Endodermal cell (in vitro differentiated cells): ENCODE results near the gene FFAR4. TPM values are rescaled to one million over a fixed set of nuclear protein-coding genes. Genes with fewer than 3 reads are reported as not detected.

Experiments
- DNase-seq: peaks from one replicate; pipeline ENCODE4 v3.0.0-alpha.2; 2017
- H3K27ac ChIP-seq: 2 replicates; pipeline ENCODE4 v1.5.1; 2013; ENCODE audit warnings: mild to moderate bottlenecking, low read depth, low read length, moderate library complexity
- H3K27me3 ChIP-seq: 2 replicates; pipeline ENCODE4 v1.6.1; 2013; ENCODE audit warnings: mild to moderate bottlenecking, low read length, moderate library complexity; ENCODE audit not compliant: insufficient read depth, control insufficient read depth, poor library complexity, severe bottlenecking
- H3K36me3 ChIP-seq: 2 replicates; pipeline ENCODE4 v1.7.0; 2013; ENCODE audit warnings: mild to moderate bottlenecking, low read length, moderate library complexity; ENCODE audit not compliant: control insufficient read depth, insufficient read depth
- H3K4me1 ChIP-seq: one replicate; pipeline ENCODE4 v1.7.0; 2013; ENCODE audit warnings: low read length; ENCODE audit not compliant: control insufficient read depth, insufficient read depth
- H3K4me3 ChIP-seq: 2 replicates; pipeline ENCODE4 v1.5.1; 2013; ENCODE audit warnings: mild to moderate bottlenecking, low read length, moderate library complexity
- H3K9ac ChIP-seq: 2 replicates; pipeline ENCODE4 v1.6.1; 2013; ENCODE audit warnings: mild to moderate bottlenecking, low read length, moderate library complexity; ENCODE audit not compliant: poor library complexity, severe bottlenecking; ENCODE audit errors: extremely low read depth
- H3K9me3 ChIP-seq: 2 replicates; pipeline ENCODE4 v1.6.1; 2013; ENCODE audit warnings: mild to moderate bottlenecking, low read length, moderate library complexity; ENCODE audit not compliant: control insufficient read depth
- H3K27ac Mint-ChIP-seq: 2 replicates; pipeline ENCODE4 v1.8.0; 2020; ENCODE audit warnings: mixed read lengths
- H3K27me3 Mint-ChIP-seq: 2 replicates; pipeline ENCODE4 v1.8.0; 2021; ENCODE audit warnings: mild to moderate bottlenecking, mixed read lengths; ENCODE audit not compliant: insufficient read depth
- H3K36me3 Mint-ChIP-seq: 2 replicates; pipeline ENCODE4 v1.8.0; 2020; ENCODE audit warnings: low read depth, mixed read lengths
- H3K4me1 Mint-ChIP-seq: 2 replicates; pipeline ENCODE4 v1.8.0; 2020; ENCODE audit warnings: mixed read lengths
- H3K4me3 Mint-ChIP-seq: 2 replicates; pipeline ENCODE4 v1.8.0; 2020; ENCODE audit warnings: mild to moderate bottlenecking, moderate library complexity, mixed read lengths
- H3K9me3 Mint-ChIP-seq: 2 replicates; pipeline ENCODE4 v1.8.0; 2020; ENCODE audit warnings: mild to moderate bottlenecking, mixed read lengths
- CTCF ChIP-seq: fragments of 200-600 bp; sonication (generic); conservative IDR thresholded peaks from 2 replicates; pipeline ENCODE4 v1.5.0; 2021; ENCODE audit warnings: antibody characterized with exemption, mild to moderate bottlenecking
- WGBS, 2 experiments: methylation state at CpG; one replicate each; pipeline versions ENCODE4 v1.1.5 to v1.1.7; 2013; ENCODE audit warnings: missing lambda C conversion rate in 2 of 2, mixed read lengths in 1 of 2; ENCODE audit not compliant: insufficient coverage in 1 of 2, insufficient read length in 1 of 2; 5-methylcytosine and 5-hydroxymethylcytosine counted together
- total RNA-seq, 2 donors: library from RNA; stranded (reverse); fragmentation: NEBNext Ultra II Directional in 1 of 2; extraction: Animal tissue kit (Norgen Biotek cat#: 25700) in 1 of 2; gene quantifications; 2 replicates in 1 of 2; 3 replicates in 1 of 2; pipeline ENCODE4 v1.2.1, GENCODE V29; 2021

FFAR4 gene
- total RNA-seq, 2 donors from 2014 or later: not detected

- no peak overlapping the region for H3K27ac Mint-ChIP-seq
- DNase-seq: no peak
- peaks cover 72% of the 10 kb centered on the region for H3K27me3 Mint-ChIP-seq
- no peaks in the 10 kb centered on the region for H3K9me3 Mint-ChIP-seq
- H3K4me3 Mint-ChIP-seq: no peak overlapping the region
- WGBS, 2 experiments: 38% methylated on average over 3 of the region's 3 CpGs; no CpG with 5 or more reads in 1 of the 2 experiments
- Histone ChIP-seq H3K27ac (no peak overlapping the region), H3K4me3 (no peak overlapping the region), H3K9ac (no peak overlapping the region), H3K9me3 (no peaks in the 10 kb centered on the region), H3K36me3 (no peaks in the 10 kb centered on the region), H3K4me1 (no peaks in the 10 kb centered on the region), H3K27me3 (peaks cover 52% of the 10 kb centered on the region)
- H3K4me1 Mint-ChIP-seq: peaks cover 21% of the 10 kb centered on the region
- no peaks in the 10 kb centered on the region for H3K36me3 Mint-ChIP-seq
- no peak for TF ChIP-seq CTCF
Measured at GRCh38 chr10:93570383-93570782, 3.9 kb downstream of the FFAR4 start.

GRCh38 chr10:93572606-93573005, 6.1 kb downstream of the FFAR4 start:
- no peak for TF ChIP-seq CTCF
- 83 to 88% methylated on average over 1 to 2 of the region's 2 CpGs for WGBS, 2 experiments
- Histone ChIP-seq H3K27ac (no peak overlapping the region), H3K27me3 (peaks cover 30% of the 10 kb centered on the region), H3K36me3 (no peaks in the 10 kb centered on the region), H3K4me3 (no peak overlapping the region), H3K9me3 (no peaks in the 10 kb centered on the region), H3K4me1 (no peaks in the 10 kb centered on the region), H3K9ac (no peak overlapping the region)
- Mint-ChIP-seq H3K9me3 (no peaks in the 10 kb centered on the region), H3K36me3 (no peaks in the 10 kb centered on the region), H3K27ac (no peak overlapping the region), H3K4me3 (no peak overlapping the region), H3K4me1 (peaks cover 21% of the 10 kb centered on the region), H3K27me3 (peaks cover 50% of the 10 kb centered on the region)
- DNase-seq: no peak

GRCh38 chr10:93573051-93573909, 6.8 kb downstream of the FFAR4 start:
- Mint-ChIP-seq H3K36me3 (no peaks in the 10 kb centered on the region), H3K27me3 (peaks cover 43% of the 10 kb centered on the region), H3K4me1 (peaks cover 21% of the 10 kb centered on the region), H3K27ac (no peak overlapping the region), H3K9me3 (no peaks in the 10 kb centered on the region), H3K4me3 (no peak overlapping the region)
- Histone ChIP-seq H3K9ac (no peak overlapping the region), H3K36me3 (no peaks in the 10 kb centered on the region), H3K9me3 (no peaks in the 10 kb centered on the region), H3K4me1 (no peaks in the 10 kb centered on the region), H3K4me3 (no peak overlapping the region), H3K27ac (no peak overlapping the region), H3K27me3 (peaks cover 23% of the 10 kb centered on the region)
- WGBS, 2 experiments: 74 to 87% methylated on average over 3 to 10 of the region's 10 CpGs
- no peak for DNase-seq
- TF ChIP-seq CTCF: no peak
